Thoracic aorta (tissue), 2 donors: ENCODE data around the gene PLS1. TPM values are rescaled to one million over a fixed set of nuclear protein-coding genes. Genes with fewer than 3 reads are reported as not detected.

Source experiments
- ATAC-seq: fragments of 150-250 bp; one replicate; pipeline ENCODE4 v1.8.0; 2017; ENCODE audit warnings: low read depth; ENCODE audit not compliant: insufficient number of reproducible peaks, low FRiP score
- DNase-seq: peaks from one replicate; pipeline ENCODE4 v3.0.0-alpha.2; 2020; ENCODE audit warnings: low spot score
- H3K27ac ChIP-seq, 2 donors: fragments of 200-600 bp; sonication (generic); 1 replicate in 1 of 2; 2 replicates in 1 of 2; pipeline ENCODE4 v1.5.1; 2016; ENCODE audit warnings: mild to moderate bottlenecking in 2 of 2, moderate library complexity in 2 of 2
- H3K27me3 ChIP-seq: fragments of 200-600 bp; sonication (generic); replicated peaks from 2 replicates; pipeline ENCODE4 v1.6.0; 2016; ENCODE audit warnings: mild to moderate bottlenecking; ENCODE audit not compliant: insufficient read depth
- H3K36me3 ChIP-seq: fragments of 200-600 bp; sonication (generic); one replicate; pipeline ENCODE4 v1.5.1; 2016
- H3K4me1 ChIP-seq, 2 donors: fragments of 200-600 bp; sonication (generic); 1 replicate in 1 of 2; 2 replicates in 1 of 2; pipeline versions ENCODE4 v1.5.1 to v1.6.0; 2016; ENCODE audit warnings: low read depth in 2 of 2, mild to moderate bottlenecking in 1 of 2; ENCODE audit not compliant: control insufficient read depth in 1 of 2
- H3K4me3 ChIP-seq: fragments of 200-600 bp; sonication (generic); 2 replicates; pipeline ENCODE4 v1.5.1; 2016; ENCODE audit warnings: mild to moderate bottlenecking
- H3K9me3 ChIP-seq: fragments of 200-600 bp; sonication (generic); 2 replicates; pipeline ENCODE4 v1.5.1; 2016
- CTCF ChIP-seq: fragments of 200-600 bp; sonication (generic); IDR thresholded peaks from one replicate; pipeline ENCODE4 v1.5.1; 2019; ENCODE audit warnings: antibody characterized with exemption
- total RNA-seq, 2 donors: library from RNA; depleted of rRNA; stranded (reverse); fragments of >200 nt; gene quantifications; one replicate each; pipeline versions ENCODE4 v1.1.0 to v1.2.3, GENCODE V29; 2016

The PLS1 gene
- total RNA-seq, 2 donors from 2014 or later = 0.54 to 1.4 TPM

DNA sequence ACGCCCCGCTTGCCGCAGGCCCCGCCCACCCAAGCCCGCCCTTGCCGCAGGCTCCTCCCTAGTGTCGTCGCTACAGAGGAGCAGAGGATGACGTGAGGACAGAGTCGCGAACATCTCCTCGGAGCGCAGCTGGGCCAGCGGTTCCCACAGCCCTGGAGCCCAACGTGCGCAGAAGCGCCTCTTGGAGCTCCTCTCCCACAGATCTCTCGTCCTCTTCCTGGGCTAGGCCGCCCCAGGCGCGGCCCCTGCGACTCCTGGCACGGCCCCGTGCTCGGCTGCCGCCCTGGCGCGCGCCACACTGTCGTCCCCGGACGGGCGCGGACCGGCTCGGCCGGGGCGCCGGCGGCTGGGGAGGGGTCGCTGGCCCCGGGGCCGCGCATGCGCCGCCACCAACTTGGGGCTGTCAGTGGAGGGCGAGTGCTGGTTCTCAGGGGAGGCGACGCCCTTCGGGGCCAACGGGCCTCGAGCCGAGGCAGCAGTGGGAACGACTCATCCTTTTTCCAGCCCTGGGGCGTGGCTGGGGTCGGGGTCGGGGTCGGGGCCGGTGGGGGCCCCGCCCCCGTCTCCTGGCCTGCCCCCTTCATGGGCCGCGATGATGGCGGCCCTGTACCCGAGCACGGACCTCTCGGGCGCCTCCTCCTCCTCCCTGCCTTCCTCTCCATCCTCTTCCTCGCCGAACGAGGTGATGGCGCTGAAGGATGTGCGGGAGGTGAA is 127.9 kb downstream of the PLS1 start, which contains the start of gene TRPC1:
TRPC1 (plus strand) TSS at position 67 of the 714 bp plus-strand sequence; CDS start at position 593, 526 bp downstream.
- TF ChIP-seq CTCF = no peak
- no peaks in the 10 kb centered on the region for H3K27me3 ChIP-seq
- H3K4me3 ChIP-seq = peak within 1 kb of the TSS; percentile 77
- peaks cover 0 to 21% of the 10 kb centered on the region in 2 donors for H3K4me1 ChIP-seq
- no peaks in the 10 kb centered on the region for H3K9me3 ChIP-seq
- peak within 1 kb of the TSS; percentile 67 to 89 for H3K27ac ChIP-seq
- DNase-seq (peak; percentile 30), ATAC-seq (peak; percentile 97)
- no peaks in the 10 kb centered on the region for H3K36me3 ChIP-seq

DNA sequence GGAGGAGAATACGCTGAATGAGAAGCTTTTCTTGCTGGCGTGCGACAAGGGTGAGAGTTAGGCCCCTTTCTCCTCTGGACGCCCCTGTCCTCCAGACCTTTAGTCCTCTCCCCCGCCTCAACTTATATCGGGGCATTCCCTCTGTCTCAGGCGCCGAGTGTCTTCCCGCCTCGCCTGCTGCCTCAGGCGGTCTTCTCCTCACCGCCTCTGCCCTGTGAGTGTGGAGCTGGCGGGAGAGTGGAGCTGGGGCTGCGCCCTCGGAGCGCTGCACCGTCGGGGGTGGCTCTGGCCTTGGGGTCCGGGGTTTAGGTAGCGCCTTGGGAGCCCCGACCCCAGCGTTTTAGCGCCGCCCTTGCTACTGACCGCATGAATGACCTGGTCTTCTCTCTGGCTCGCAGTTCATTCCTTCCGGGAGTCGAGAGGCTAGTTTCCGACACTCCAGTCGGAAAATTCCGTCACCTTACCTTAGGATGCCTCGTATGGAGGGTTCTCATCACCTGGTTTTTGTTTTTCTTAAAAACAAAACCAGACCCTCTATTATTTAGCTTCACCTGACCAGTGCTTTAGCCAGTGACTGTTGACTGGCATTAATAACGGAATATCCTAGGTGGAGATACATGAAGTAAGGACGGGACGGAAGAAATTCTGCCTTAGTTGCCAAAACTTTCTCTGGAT is 128.6 kb downstream of the PLS1 start:
- TF ChIP-seq CTCF = no peak
- peak overlapping the region; percentile 77 for H3K4me3 ChIP-seq
- no peaks in the 10 kb centered on the region for H3K9me3 ChIP-seq
- peaks cover 0 to 21% of the 10 kb centered on the region in 2 donors for H3K4me1 ChIP-seq
- ATAC-seq (no peak), DNase-seq (no peak)
- H3K27me3 ChIP-seq = no peaks in the 10 kb centered on the region
- H3K36me3 ChIP-seq = no peaks in the 10 kb centered on the region
- H3K27ac ChIP-seq = peak overlapping the region; percentile 67 to 89

DNA sequence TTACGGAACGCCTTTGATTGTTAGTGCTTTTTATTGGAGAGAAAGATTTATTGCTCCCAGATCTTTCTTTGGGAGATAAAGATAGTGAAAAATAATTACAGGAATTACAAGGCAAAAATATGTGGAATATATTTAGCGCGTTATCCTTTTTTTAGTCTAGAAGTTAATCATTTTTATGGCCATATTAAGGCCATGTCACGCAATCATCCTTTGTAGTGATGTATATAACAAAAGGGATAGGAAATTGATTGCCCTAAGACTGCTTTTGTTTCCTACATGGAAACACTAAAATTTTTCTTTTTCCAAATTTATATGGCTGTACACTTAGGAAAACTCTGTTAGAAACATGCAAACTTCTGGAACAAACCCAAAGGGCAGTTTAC is 129.2 kb downstream of the PLS1 start:
- H3K4me1 ChIP-seq = peaks cover 0 to 21% of the 10 kb centered on the region in 2 donors
- peak overlapping the region; percentile 77 for H3K4me3 ChIP-seq
- no peaks in the 10 kb centered on the region for H3K27me3 ChIP-seq
- ATAC-seq (no peak), DNase-seq (no peak)
- H3K36me3 ChIP-seq = no peaks in the 10 kb centered on the region
- H3K27ac ChIP-seq = no peak overlapping the region
- H3K9me3 ChIP-seq = no peaks in the 10 kb centered on the region
- TF ChIP-seq CTCF = no peak

- Histone ChIP-seq H3K4me3 (no peak overlapping the region), H3K27ac (no peak overlapping the region), H3K27me3 (no peaks in the 10 kb centered on the region), H3K36me3 (no peaks in the 10 kb centered on the region), H3K9me3 (no peaks in the 10 kb centered on the region), H3K4me1 (peaks cover 0 to 21% of the 10 kb centered on the region in 2 donors)
- no peak for TF ChIP-seq CTCF
- no peak for DNase-seq
- no peak for ATAC-seq
Observed at GRCh38 chr3:142726017-142726416, 129.8 kb downstream of the PLS1 start.

- no peak for ATAC-seq
Observed at GRCh38 chr3:142732066-142732465, 135.9 kb downstream of the PLS1 start.

More at GRCh38 chr3:142732066-142732465, 135.9 kb downstream of the PLS1 start:
- Histone ChIP-seq H3K27me3 (no peaks in the 10 kb centered on the region), H3K9me3 (no peaks in the 10 kb centered on the region), H3K27ac (no peak overlapping the region), H3K4me3 (no peak overlapping the region), H3K4me1 (peaks cover 0 to 6% of the 10 kb centered on the region in 2 donors), H3K36me3 (no peaks in the 10 kb centered on the region)
- TF ChIP-seq CTCF = no peak
- DNase-seq = no peak
